ENCODE measurements around the gene MOXD1.
"Not testable (repeated sequence)": the region's sequence is repeated elsewhere in the genome, so short reads cannot be mapped to it uniquely, and the experiment has no call there.

MOXD1 gene

DNA sequence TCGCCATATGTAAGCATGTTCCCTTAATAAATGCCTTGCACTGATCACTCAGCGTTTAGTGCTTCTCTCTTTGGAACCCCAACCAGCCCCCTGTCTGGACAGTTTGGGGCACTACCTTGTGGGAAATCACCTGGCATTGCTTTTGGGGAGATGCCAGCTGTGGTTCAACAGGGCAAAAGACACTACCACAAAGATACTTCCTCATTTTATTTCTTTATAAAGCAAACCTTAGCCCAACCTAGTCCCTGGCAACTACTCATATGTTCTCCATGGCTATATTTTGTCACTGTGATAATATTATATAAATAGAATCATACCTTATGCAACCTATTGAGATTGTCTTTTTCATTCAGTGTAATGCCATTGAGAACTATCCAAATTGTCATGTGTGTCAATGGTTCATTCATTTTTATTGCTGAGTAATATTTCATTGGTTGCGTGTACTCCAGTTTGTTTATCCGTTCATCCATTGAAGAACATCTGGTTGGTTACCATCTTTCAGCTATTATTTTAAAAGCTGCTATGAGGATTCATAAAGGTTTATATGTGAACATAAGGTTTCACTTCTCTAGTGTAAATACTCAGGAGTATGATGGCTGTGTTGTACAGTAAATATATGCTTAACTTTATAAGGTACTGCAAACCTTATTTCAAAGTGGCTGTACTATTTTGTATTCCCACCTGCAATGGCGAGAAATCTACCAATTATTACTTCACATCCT lies 114.8 kb downstream of the MOXD1 start:
- no peak overlapping the region for H3K27ac ChIP-seq (ENCODE audit: insufficient read depth, low read length, poor library complexity, severe bottlenecking)
- H3K27me3 ChIP-seq (replicated peaks; ENCODE audit: control insufficient read depth, insufficient read depth, low read length, poor library complexity, severe bottlenecking) = no peaks in the 10 kb centered on the region
- H3K36me3 ChIP-seq (ENCODE audit: control insufficient read depth, insufficient read depth, low read length) = no peaks in the 10 kb centered on the region
- DNase-seq = no peak
- H3K9me3 ChIP-seq (ENCODE audit: control insufficient read depth, low read length) = no peaks in the 10 kb centered on the region
- H3K4me1 ChIP-seq (ENCODE audit: control insufficient read depth, insufficient read depth, low read length, poor library complexity, severe bottlenecking) = no peaks in the 10 kb centered on the region
- no peak overlapping the region for H3K4me3 ChIP-seq (ENCODE audit: insufficient read depth, low read depth, low read length, poor library complexity, severe bottlenecking)

DNA sequence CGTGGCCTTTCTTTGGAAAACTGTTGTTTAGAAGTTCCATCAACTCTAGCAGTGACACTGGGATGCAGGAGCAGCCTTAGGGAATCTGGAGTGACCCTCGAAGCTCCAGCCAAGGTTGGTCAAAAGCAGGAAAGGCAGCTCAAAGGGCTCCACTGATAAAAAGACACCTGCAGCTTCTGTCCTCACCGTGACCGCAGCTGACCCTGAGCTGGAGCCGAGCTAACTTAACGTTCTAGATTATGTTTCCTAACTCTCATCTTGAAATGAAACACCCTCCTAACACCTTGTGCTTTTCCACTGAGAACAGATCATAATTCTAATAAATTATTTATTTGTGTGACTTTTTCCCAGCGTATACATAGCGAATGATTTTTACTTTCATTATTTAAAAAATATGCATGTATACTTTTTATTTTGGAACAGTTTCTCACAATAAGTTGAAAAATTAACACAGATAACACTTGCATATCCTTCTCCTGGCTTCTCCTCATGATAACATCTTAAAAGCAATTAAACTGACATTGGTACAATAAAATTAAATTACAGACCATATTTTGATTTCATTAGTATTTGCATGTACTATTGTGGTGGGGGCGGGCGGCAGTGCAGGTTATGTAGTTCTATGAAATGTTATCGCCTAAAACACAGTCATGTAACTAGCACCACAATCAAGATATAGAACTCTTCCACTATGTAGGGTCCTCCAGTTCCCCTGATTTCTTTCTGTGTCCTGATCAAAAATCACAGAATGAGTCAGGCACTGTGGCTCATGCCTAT lies 116.1 kb downstream of the MOXD1 start:
- Histone ChIP-seq H3K36me3 (ENCODE audit: control insufficient read depth, insufficient read depth, low read length) (no peaks in the 10 kb centered on the region), H3K9me3 (ENCODE audit: control insufficient read depth, low read length) (no peaks in the 10 kb centered on the region), H3K4me3 (ENCODE audit: insufficient read depth, low read depth, low read length, poor library complexity, severe bottlenecking) (no peak overlapping the region), H3K27ac (ENCODE audit: insufficient read depth, low read length, poor library complexity, severe bottlenecking) (no peak overlapping the region), H3K4me1 (ENCODE audit: control insufficient read depth, insufficient read depth, low read length, poor library complexity, severe bottlenecking) (no peaks in the 10 kb centered on the region), H3K27me3 (replicated peaks; ENCODE audit: control insufficient read depth, insufficient read depth, low read length, poor library complexity, severe bottlenecking) (no peaks in the 10 kb centered on the region)
- DNase-seq = no peak

DNA sequence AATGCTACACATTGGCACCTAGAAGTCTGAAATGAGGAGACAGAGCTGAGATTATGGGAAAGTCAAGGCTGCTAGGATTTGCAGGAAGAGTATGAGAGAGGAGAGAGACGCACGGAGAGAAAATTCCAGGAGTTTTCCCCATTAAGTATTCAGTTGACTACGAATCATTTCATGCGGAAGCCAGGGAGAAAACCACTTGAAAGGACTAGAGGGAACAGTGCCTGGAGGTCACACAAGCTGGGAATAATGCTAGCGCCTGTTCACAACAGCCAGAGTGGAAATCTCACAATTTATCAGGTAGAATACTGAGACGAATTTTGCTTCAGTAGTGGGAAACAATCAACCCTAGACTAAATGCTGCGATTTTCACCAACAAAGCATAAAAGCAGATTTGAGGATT lies 118.6 kb downstream of the MOXD1 start:
- Histone ChIP-seq H3K9me3 (ENCODE audit: control insufficient read depth, low read length) (no peaks in the 10 kb centered on the region), H3K4me3 (ENCODE audit: insufficient read depth, low read depth, low read length, poor library complexity, severe bottlenecking) (no peak overlapping the region), H3K4me1 (ENCODE audit: control insufficient read depth, insufficient read depth, low read length, poor library complexity, severe bottlenecking) (no peaks in the 10 kb centered on the region), H3K27me3 (replicated peaks; ENCODE audit: control insufficient read depth, insufficient read depth, low read length, poor library complexity, severe bottlenecking) (no peaks in the 10 kb centered on the region), H3K27ac (ENCODE audit: insufficient read depth, low read length, poor library complexity, severe bottlenecking) (no peak overlapping the region), H3K36me3 (ENCODE audit: control insufficient read depth, insufficient read depth, low read length) (no peaks in the 10 kb centered on the region)
- DNase-seq = no peak

DNA sequence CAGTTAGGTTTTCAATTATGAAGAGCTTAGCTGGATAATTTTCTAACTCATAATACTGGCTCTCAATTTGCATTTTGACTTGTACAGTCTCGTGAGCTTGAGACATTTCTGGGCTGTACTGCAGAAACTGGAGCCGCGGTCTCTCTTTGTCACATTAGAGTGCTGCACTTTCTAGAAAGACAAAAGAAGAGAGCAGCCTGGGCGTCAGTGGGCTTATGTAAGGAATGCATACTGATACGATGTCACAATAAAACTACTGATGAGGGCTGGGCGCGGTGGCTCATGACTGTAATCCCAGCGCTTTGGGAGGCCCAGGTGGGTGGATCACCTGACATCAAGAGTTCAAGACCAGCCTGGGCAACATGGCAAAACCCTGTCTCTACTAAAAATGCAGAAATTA lies 120.8 kb downstream of the MOXD1 start:
- DNase-seq = no peak
- Histone ChIP-seq H3K27me3 (replicated peaks; ENCODE audit: control insufficient read depth, insufficient read depth, low read length, poor library complexity, severe bottlenecking) (no peaks in the 10 kb centered on the region), H3K4me3 (ENCODE audit: insufficient read depth, low read depth, low read length, poor library complexity, severe bottlenecking) (no peak overlapping the region)

DNA sequence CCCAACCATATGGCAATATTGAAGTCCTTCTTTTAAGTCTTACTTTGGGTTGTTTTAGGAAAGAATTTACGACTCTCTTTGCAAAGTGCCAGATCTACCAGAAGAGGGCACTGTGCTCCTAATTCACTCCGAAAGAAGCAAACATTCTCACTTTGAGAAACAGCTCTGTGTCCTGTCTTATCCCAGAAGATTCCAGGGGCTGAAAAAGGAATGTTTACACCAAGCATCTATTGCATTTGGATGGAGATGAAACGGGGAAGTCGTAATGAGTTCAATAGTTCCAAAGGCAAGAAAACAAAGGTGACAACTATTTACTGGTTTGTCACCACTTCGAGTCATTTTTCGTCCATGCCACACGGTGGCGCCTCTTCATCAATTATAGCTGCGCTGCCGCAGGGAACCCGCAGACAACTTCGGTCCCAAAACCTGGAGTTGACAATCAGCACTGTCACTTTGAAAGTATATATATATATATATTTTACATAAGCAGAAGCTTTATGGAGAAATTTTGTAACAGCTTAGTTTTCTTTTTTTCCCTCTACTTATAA lies 121.6 kb downstream of the MOXD1 start:
- no peaks in the 10 kb centered on the region for H3K9me3 ChIP-seq (ENCODE audit: control insufficient read depth, low read length)
- H3K36me3 ChIP-seq (ENCODE audit: control insufficient read depth, insufficient read depth, low read length) = no peaks in the 10 kb centered on the region
- no peaks in the 10 kb centered on the region for H3K27me3 ChIP-seq (replicated peaks; ENCODE audit: control insufficient read depth, insufficient read depth, low read length, poor library complexity, severe bottlenecking)
- H3K4me1 ChIP-seq (ENCODE audit: control insufficient read depth, insufficient read depth, low read length, poor library complexity, severe bottlenecking) = no peaks in the 10 kb centered on the region
- peak overlapping the region; percentile 43 for H3K4me3 ChIP-seq (ENCODE audit: insufficient read depth, low read depth, low read length, poor library complexity, severe bottlenecking)
- H3K27ac ChIP-seq (ENCODE audit: insufficient read depth, low read length, poor library complexity, severe bottlenecking) = no peak overlapping the region
- DNase-seq = peak; percentile 25 to 49 (median 33)

More for the DNA sequence above, 120.8 kb downstream of the MOXD1 start:
- Histone ChIP-seq H3K36me3 (ENCODE audit: control insufficient read depth, insufficient read depth, low read length) (no peaks in the 10 kb centered on the region), H3K9me3 (ENCODE audit: control insufficient read depth, low read length) (no peaks in the 10 kb centered on the region), H3K4me1 (ENCODE audit: control insufficient read depth, insufficient read depth, low read length, poor library complexity, severe bottlenecking) (no peaks in the 10 kb centered on the region), H3K27ac (ENCODE audit: insufficient read depth, low read length, poor library complexity, severe bottlenecking) (no peak overlapping the region)

DNA sequence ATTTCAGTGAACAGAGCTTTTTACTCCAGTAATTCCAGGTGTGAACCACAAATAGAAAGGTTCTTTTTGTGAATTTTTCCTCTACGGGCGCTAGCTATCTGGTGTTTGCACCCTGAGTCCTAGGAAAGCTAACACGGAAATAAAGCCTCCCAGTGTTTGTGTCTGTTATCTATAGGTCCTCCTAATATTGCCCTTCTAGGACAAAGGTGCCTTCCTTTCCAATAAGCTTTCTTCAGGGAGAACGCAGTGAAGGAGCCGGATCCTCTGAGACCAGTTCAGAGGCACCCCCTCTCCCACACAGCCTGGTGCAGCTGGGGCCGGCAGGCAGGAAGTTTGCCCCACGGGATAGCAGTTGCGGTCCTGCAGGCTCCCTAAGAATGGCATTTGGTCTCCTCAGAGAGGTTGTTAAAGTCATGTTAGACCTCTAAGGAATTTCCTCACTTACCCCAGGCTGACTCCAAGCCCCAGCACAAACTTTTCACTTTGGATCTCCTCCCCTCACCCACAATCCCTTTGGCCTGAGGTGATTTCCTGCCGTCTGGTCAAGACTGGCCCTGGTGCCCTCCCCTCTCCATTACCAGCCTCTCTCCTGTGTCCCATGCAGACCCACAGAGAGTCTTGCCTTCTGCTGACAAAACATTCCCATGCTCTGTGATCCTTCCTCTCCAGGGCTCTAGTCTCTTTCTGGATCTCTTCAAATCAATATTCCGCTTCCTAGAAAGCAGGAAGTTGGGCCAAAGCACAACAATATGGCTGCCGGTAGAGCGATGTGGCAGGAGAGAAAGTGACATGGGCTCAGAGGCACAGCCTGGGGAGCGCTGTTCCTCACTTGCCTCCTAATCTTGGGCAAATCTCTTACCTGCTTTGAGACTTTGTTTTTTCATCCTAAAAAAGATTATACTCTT lies 126.0 kb downstream of the MOXD1 start:
- Histone ChIP-seq H3K36me3 (ENCODE audit: control insufficient read depth, insufficient read depth, low read length) (no peaks in the 10 kb centered on the region), H3K9me3 (ENCODE audit: control insufficient read depth, low read length) (no peaks in the 10 kb centered on the region), H3K27ac (ENCODE audit: insufficient read depth, low read length, poor library complexity, severe bottlenecking) (no peak overlapping the region), H3K4me1 (ENCODE audit: control insufficient read depth, insufficient read depth, low read length, poor library complexity, severe bottlenecking) (no peaks in the 10 kb centered on the region), H3K4me3 (ENCODE audit: insufficient read depth, low read depth, low read length, poor library complexity, severe bottlenecking) (no peak overlapping the region), H3K27me3 (replicated peaks; ENCODE audit: control insufficient read depth, insufficient read depth, low read length, poor library complexity, severe bottlenecking) (no peaks in the 10 kb centered on the region)
- DNase-seq = no peak

DNA sequence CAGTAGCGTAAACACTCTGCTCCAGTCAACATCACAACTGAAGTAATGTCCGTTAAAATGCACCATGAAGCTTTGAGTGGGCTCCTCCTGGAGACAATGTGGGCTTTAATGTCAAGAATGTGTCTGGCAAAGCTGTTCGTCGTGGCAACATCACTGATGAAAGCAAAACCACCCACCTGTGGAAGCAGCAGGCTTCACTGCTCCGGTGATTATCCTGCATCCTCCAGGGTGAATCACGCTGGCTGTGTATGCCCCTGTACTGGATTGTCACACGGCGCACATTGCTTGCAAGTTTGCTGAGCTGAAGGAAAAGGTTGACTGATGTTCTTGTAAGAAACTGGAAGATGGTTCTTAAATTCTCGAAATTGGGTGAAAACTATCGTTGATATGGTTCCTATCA lies 128.5 kb downstream of the MOXD1 start:
- H3K27me3 ChIP-seq (replicated peaks; ENCODE audit: control insufficient read depth, insufficient read depth, low read length, poor library complexity, severe bottlenecking) = no peaks in the 10 kb centered on the region
- H3K4me1 ChIP-seq (ENCODE audit: control insufficient read depth, insufficient read depth, low read length, poor library complexity, severe bottlenecking) = no peaks in the 10 kb centered on the region
- H3K9me3 ChIP-seq (ENCODE audit: control insufficient read depth, low read length) = no peaks in the 10 kb centered on the region
- DNase-seq = no peak
- no peak overlapping the region for H3K4me3 ChIP-seq (ENCODE audit: insufficient read depth, low read depth, low read length, poor library complexity, severe bottlenecking)
- no peaks in the 10 kb centered on the region for H3K36me3 ChIP-seq (ENCODE audit: control insufficient read depth, insufficient read depth, low read length)
- no peak overlapping the region for H3K27ac ChIP-seq (ENCODE audit: insufficient read depth, low read length, poor library complexity, severe bottlenecking)

DNA sequence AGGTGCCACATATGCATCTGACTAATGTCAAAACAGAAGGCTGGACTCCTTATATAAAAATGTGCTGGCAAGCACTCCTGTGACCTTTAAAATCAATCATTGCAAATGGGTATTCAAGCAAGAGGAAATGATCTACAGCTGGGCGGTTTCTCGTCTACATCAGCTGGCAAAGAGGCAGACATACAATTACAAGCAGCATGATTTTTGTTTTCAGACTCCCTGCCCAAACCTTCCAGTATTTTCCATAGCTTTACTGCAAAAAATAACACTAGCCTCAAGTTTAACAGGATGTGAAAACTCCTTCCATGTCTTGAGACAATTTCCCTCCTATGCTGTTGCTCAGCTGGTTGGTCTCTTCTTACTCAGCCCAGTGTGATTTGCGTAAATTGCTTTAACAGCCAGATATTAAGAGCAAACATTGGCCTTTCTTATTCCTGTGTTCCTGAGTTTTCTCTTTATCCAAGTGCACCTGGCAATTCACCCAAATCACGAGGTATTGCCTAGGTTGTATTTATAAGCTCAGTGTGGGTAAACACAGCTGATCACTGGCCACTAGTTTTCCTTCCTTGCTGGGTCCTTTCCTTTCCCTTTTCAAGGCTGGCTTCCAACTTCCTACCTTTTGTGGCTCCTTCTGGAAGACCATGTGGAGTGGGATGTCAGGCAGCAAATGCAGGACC lies 130.4 kb downstream of the MOXD1 start:
- Histone ChIP-seq H3K4me3 (ENCODE audit: insufficient read depth, low read depth, low read length, poor library complexity, severe bottlenecking) (no peak overlapping the region), H3K9me3 (ENCODE audit: control insufficient read depth, low read length) (no peaks in the 10 kb centered on the region), H3K27ac (ENCODE audit: insufficient read depth, low read length, poor library complexity, severe bottlenecking) (no peak overlapping the region), H3K36me3 (ENCODE audit: control insufficient read depth, insufficient read depth, low read length) (no peaks in the 10 kb centered on the region), H3K27me3 (replicated peaks; ENCODE audit: control insufficient read depth, insufficient read depth, low read length, poor library complexity, severe bottlenecking) (no peaks in the 10 kb centered on the region), H3K4me1 (ENCODE audit: control insufficient read depth, insufficient read depth, low read length, poor library complexity, severe bottlenecking) (no peaks in the 10 kb centered on the region)
- no peak for DNase-seq

DNA sequence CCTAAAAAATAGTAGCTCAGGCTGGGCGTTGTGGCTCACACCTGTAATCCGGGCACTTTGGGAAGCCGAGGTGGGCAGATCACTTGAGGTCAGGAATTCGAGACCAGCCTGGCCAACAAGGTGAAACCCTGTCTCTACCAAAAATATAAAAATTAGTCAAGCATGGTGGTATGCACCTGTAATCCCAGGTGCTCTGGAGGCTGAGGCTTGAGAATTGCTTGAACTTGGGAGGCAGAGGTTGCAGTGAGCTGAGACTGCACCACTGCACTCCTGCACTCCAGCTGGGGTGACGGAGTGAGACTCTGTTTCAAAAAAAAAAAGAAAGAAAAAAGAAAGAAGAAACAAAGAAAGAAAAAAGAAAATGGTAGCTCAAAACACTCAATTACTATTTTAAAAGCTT lies 132.6 kb downstream of the MOXD1 start:
- H3K4me3 ChIP-seq (ENCODE audit: insufficient read depth, low read depth, low read length, poor library complexity, severe bottlenecking); H3K27ac ChIP-seq (ENCODE audit: insufficient read depth, low read length, poor library complexity, severe bottlenecking); H3K36me3 ChIP-seq (ENCODE audit: control insufficient read depth, insufficient read depth, low read length); H3K27me3 ChIP-seq (replicated peaks; ENCODE audit: control insufficient read depth, insufficient read depth, low read length, poor library complexity, severe bottlenecking); H3K4me1 ChIP-seq (ENCODE audit: control insufficient read depth, insufficient read depth, low read length, poor library complexity, severe bottlenecking); H3K9me3 ChIP-seq (ENCODE audit: control insufficient read depth, low read length); DNase-seq: not testable (repeated sequence)
